PC-9 (cell line): ENCODE measurements around the gene RMI2. TPM values are rescaled to one million over a fixed set of nuclear protein-coding genes. Genes with fewer than 3 reads are reported as not detected.

Experiments
- BruUV-seq: library from RNA; stranded (reverse); fragments of 400-500 nt; replicated peaks from 2 replicates; lab custom pipeline; 2021; lab: Mats Ljungman, UMichigan
- CTCF ChIA-PET: fragments of 300-600 bp; sonication (Branson Sonifier 250); formaldehyde crosslinking; loops from one replicate; lab custom pipeline; 2022; ENCODE audit warnings: antibody characterized with exemption; lab: Charles Lee
- POLR2A ChIA-PET: fragments of 300-600 bp; sonication (Branson Sonifier 250); formaldehyde crosslinking; loops from one replicate; lab custom pipeline; 2022; ENCODE audit warnings: antibody characterized with exemption; ENCODE audit not compliant: unreplicated experiment; lab: Charles Lee
- DNase-seq, 2 experiments: peaks; one replicate each; pipeline versions ENCODE4 v3.0.0 to v3.0.0-alpha.2; 2015 to 2022; ENCODE audit warnings: mixed read lengths in 1 of 2
- H2AFZ ChIP-seq: fragments of 200-600 bp; sonication (generic); 2 replicates; pipeline ENCODE4 v1.8.1; 2017; ENCODE audit warnings: antibody characterized with exemption
- H3F3A ChIP-seq: fragments of 200-600 bp; sonication (generic); 2 replicates; pipeline ENCODE4 v1.8.1; 2017; ENCODE audit warnings: antibody characterized with exemption, mild to moderate bottlenecking, low read depth; ENCODE audit not compliant: insufficient read depth
- H3K27ac ChIP-seq: fragments of 200-600 bp; sonication (generic); 2 replicates; pipeline ENCODE4 v1.6.1; 2016; ENCODE audit warnings: mixed run types
- H3K27me3 ChIP-seq: fragments of 200-600 bp; sonication (generic); 2 replicates; pipeline ENCODE4 v1.6.1; 2016; ENCODE audit warnings: low read depth, mixed run types; ENCODE audit not compliant: insufficient read depth
- H3K36me3 ChIP-seq: fragments of 200-600 bp; sonication (generic); 2 replicates; pipeline ENCODE4 v1.6.1; 2016; ENCODE audit warnings: low read depth, mixed run types
- H3K4me1 ChIP-seq: fragments of 200-600 bp; sonication (generic); replicated peaks from 2 replicates; pipeline ENCODE4 v1.6.1; 2016; ENCODE audit warnings: mixed run types; ENCODE audit not compliant: insufficient read depth
- H3K4me2 ChIP-seq: fragments of 200-600 bp; sonication (generic); 2 replicates; pipeline ENCODE4 v1.6.1; 2017; ENCODE audit warnings: mixed run types
- H3K4me3 ChIP-seq: fragments of 200-600 bp; sonication (generic); 2 replicates; pipeline ENCODE4 v1.6.1; 2016; ENCODE audit warnings: mixed run types
- H3K79me2 ChIP-seq: fragments of 200-600 bp; sonication (generic); 2 replicates; pipeline ENCODE4 v1.6.1; 2017; ENCODE audit warnings: low read depth, mixed run types
- H3K9me2 ChIP-seq: fragments of 200-600 bp; sonication (generic); 2 replicates; pipeline ENCODE4 v1.8.1; 2017; ENCODE audit warnings: mild to moderate bottlenecking; ENCODE audit not compliant: insufficient read depth
- H3K9me3 ChIP-seq: fragments of 200-600 bp; sonication (generic); 2 replicates; pipeline ENCODE4 v1.8.1; 2016; ENCODE audit warnings: low read depth; ENCODE audit not compliant: insufficient read depth
- H4K20me1 ChIP-seq: fragments of 200-600 bp; sonication (generic); 2 replicates; pipeline ENCODE4 v1.8.1; 2017; ENCODE audit not compliant: insufficient read depth
- CTCF ChIP-seq: fragments of 200-600 bp; sonication (generic); conservative IDR thresholded peaks from 2 replicates; pipeline ENCODE4 v1.6.1; 2017; ENCODE audit warnings: mixed run types, antibody characterized with exemption, mild to moderate bottlenecking, moderate library complexity
- EZH2 ChIP-seq: fragments of 200-600 bp; sonication (generic); IDR thresholded peaks from 2 replicates; pipeline ENCODE4 v1.8.0; 2017; ENCODE audit warnings: antibody characterized with exemption, low read depth
- intact Hi-C: fragments of 100-400 bp; cut with micrococcal nuclease; formaldehyde crosslinking; loops from one replicate; pipeline ENCODE4 v1.10.0; 2022; ENCODE audit not compliant: unreplicated experiment
- total RNA-seq: library from RNA; stranded (reverse); gene quantifications from 2 replicates; pipeline ENCODE4 v1.2.3, GENCODE V29; 2021

The RMI2 gene
- total RNA-seq, 1 experiment from 2014 or later = 38.0 TPM

DNA sequence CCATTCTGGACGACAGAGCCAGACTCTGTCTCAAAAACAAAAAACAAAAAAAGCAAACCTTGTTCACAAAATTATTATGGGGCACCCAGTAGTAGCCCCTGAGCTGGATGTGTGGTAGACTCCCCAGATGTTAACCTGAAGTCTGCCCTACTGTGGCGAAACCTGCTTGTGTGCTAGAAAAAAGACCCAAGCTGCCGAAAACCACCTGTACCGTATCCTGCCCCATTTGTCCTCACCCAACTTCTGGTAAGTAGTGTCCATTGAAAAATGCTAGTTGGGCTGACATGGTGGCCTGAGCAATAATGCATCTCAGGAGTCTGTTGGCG is 9.1 kb downstream of the RMI2 start:
- DNase-seq = no peak
- CTCF ChIA-PET = no interaction called here
- H3K9me3 ChIP-seq = no peaks in the 10 kb centered on the region
- H4K20me1 ChIP-seq = no peaks in the 10 kb centered on the region
- peaks cover 34% of the 10 kb centered on the region for H3K4me1 ChIP-seq
- no peak overlapping the region for H3K27ac ChIP-seq
- intact Hi-C loops = no loop called here
- no peaks in the 10 kb centered on the region for H3K9me2 ChIP-seq
- H2AFZ ChIP-seq = no peak overlapping the region
- no peak for TF ChIP-seq CTCF
- no peak for TF ChIP-seq EZH2
- peaks cover 37% of the 10 kb centered on the region for H3F3A ChIP-seq
- POLR2A ChIA-PET = no interaction called here
- H3K36me3 ChIP-seq = no peaks in the 10 kb centered on the region
- no peak overlapping the region for H3K4me2 ChIP-seq
- H3K4me3 ChIP-seq = no peak overlapping the region
- no peaks in the 10 kb centered on the region for H3K27me3 ChIP-seq
- H3K79me2 ChIP-seq = peaks cover 6% of the 10 kb centered on the region; the same call in 1 of the 2 replicates
- BruUV-seq = no TSS peak

DNA sequence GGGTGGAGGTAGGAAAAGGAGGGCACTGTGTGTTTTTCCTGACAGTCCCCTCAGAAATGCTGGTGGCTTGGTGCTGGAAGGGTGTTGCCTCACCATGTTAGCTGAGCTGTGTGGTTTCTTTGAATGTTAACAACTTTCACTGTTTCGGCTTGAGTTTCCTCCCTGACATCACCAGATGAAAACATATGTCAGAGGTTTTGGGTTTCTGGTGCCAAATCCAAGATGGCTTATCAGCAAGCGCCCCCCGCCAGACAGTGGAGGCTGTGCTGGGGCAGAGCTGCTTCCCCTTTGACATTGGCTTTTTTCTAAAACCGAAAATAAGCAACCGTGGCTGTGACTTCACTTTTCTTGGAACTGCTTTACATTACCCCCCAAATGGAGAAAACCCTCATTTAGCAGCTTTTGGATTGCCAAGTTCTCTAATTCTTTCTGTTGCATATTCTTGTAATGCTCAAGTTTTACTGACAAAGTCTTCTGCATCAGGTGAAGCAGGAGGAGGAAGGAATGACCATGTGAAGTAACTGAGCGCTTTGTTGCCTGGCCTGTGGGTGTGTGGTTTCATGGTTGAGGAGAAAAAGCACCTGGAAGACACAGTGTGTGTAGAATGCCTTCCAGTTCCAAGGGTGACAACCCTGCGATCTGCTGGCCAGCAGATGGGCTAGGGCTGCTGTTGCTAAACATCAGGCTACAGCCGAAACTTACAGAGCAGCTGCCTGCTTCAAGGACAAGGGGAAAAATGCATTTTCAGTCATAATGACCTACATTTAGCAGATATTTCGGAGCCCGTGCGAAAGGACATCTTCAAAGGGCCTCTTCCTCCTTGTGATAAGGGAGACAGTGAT is 9.7 kb downstream of the RMI2 start:
- peaks cover 38% of the 10 kb centered on the region for H3K4me1 ChIP-seq
- H3K27me3 ChIP-seq = no peaks in the 10 kb centered on the region
- intact Hi-C loops = no loop called here
- no peak overlapping the region for H3K4me2 ChIP-seq
- no peak overlapping the region for H3K4me3 ChIP-seq
- DNase-seq = no peak
- TF ChIP-seq CTCF (no peak), EZH2 (no peak)
- peaks cover 40% of the 10 kb centered on the region for H3F3A ChIP-seq
- H3K27ac ChIP-seq = no peak overlapping the region
- no TSS peak for BruUV-seq
- H4K20me1 ChIP-seq = no peaks in the 10 kb centered on the region
- H2AFZ ChIP-seq = no peak overlapping the region
- H3K9me2 ChIP-seq = no peaks in the 10 kb centered on the region
- CTCF ChIA-PET = no interaction called here
- POLR2A ChIA-PET = no interaction called here
- 0 out of 2 replicates have a peak, but pooled peaks cover 4% of the 10 kb centered on the region for H3K79me2 ChIP-seq
- no peaks in the 10 kb centered on the region for H3K36me3 ChIP-seq
- H3K9me3 ChIP-seq = no peaks in the 10 kb centered on the region

- no peak for DNase-seq
- H3K4me1 ChIP-seq = peaks cover 44% of the 10 kb centered on the region
- CTCF ChIA-PET = interaction anchor here (0.6 to 0.9 kb wide), 3 partner anchors 58 to 100 kb away, joined by 3 to 15 read pairs (median 3); partner anchors contain the start of gene SOCS1
- POLR2A ChIA-PET = no interaction called here
- H4K20me1 ChIP-seq = no peaks in the 10 kb centered on the region
- H3K9me2 ChIP-seq = no peaks in the 10 kb centered on the region
- no peak overlapping the region for H2AFZ ChIP-seq
- no peak overlapping the region for H3K27ac ChIP-seq
- intact Hi-C loops = no loop called here
- BruUV-seq = no TSS peak
- no peak overlapping the region for H3K4me3 ChIP-seq
- no peaks in the 10 kb centered on the region for H3K27me3 ChIP-seq
- no peaks in the 10 kb centered on the region for H3K36me3 ChIP-seq
- no peak overlapping the region for H3K4me2 ChIP-seq
- TF ChIP-seq EZH2 = no peak
- TF ChIP-seq CTCF = no peak
- 0 out of 2 replicates have a peak, but pooled peaks cover 4% of the 10 kb centered on the region for H3K79me2 ChIP-seq
- peaks cover 46% of the 10 kb centered on the region for H3F3A ChIP-seq
- H3K9me3 ChIP-seq = no peaks in the 10 kb centered on the region
Observed at GRCh38 chr16:11355862-11356261, 10.6 kb downstream of the RMI2 start.
